ENCODE measurements around the gene SPTBN1.

The SPTBN1 gene

GRCh38 chr2:54638103-54638502 is 182.0 kb downstream of the SPTBN1 start:
- no peak for DNase-seq

- no peak for DNase-seq
Observed at GRCh38 chr2:54638774-54639187, 182.7 kb downstream of the SPTBN1 start.

- no peak for DNase-seq
Observed at GRCh38 chr2:54639609-54640008, 183.5 kb downstream of the SPTBN1 start.

- DNase-seq: no peak
Observed at GRCh38 chr2:54640834-54641540, 184.9 kb downstream of the SPTBN1 start.

- DNase-seq: no peak
Observed at GRCh38 chr2:54641988-54642387, 185.9 kb downstream of the SPTBN1 start.

- no peak for DNase-seq
Observed at GRCh38 chr2:54642677-54643430, 186.7 kb downstream of the SPTBN1 start.

GRCh38 chr2:54644236-54644635 is 188.1 kb downstream of the SPTBN1 start:
- DNase-seq: no peak

- DNase-seq: no peak
Observed at GRCh38 chr2:54646170-54646927, 190.2 kb downstream of the SPTBN1 start.

GRCh38 chr2:54648256-54648655 is 192.1 kb downstream of the SPTBN1 start:
- no peak for DNase-seq

GRCh38 chr2:54649191-54649590 is 193.1 kb downstream of the SPTBN1 start:
- DNase-seq: no peak

- DNase-seq: no peak
Observed at GRCh38 chr2:54649633-54650032, 193.5 kb downstream of the SPTBN1 start.

- no peak for DNase-seq
Observed at GRCh38 chr2:54650612-54651011, 194.5 kb downstream of the SPTBN1 start.

- DNase-seq: no peak
Observed at GRCh38 chr2:54651291-54651690, 195.2 kb downstream of the SPTBN1 start.

GRCh38 chr2:54652540-54652939 is 196.4 kb downstream of the SPTBN1 start:
- DNase-seq: no peak

- DNase-seq: no peak
Observed at GRCh38 chr2:54653572-54654204, 197.6 kb downstream of the SPTBN1 start.

- no peak for DNase-seq
Observed at GRCh38 chr2:54655046-54655809, 199.1 kb downstream of the SPTBN1 start.

GRCh38 chr2:54656863-54657262 is 200.7 kb downstream of the SPTBN1 start:
- no peak for DNase-seq

- no peak for DNase-seq
Observed at GRCh38 chr2:54657664-54658083, 201.5 kb downstream of the SPTBN1 start.

GRCh38 chr2:54658564-54659071 is 202.5 kb downstream of the SPTBN1 start:
- DNase-seq: no peak

- DNase-seq: no peak
Observed at GRCh38 chr2:54659527-54659926, 203.4 kb downstream of the SPTBN1 start.

- DNase-seq: no peak
Observed at GRCh38 chr2:54660752-54661151, 204.6 kb downstream of the SPTBN1 start.

GRCh38 chr2:54663424-54664030 is 207.4 kb downstream of the SPTBN1 start:
- DNase-seq: no peak

Data from NCI-H2171 (cell line).